BJ (cell line): ENCODE results near the gene PIP. TPM values are rescaled to one million over a fixed set of nuclear protein-coding genes. Genes with fewer than 3 reads are reported as not detected.

Experiments used
- CTCF ChIA-PET: fragments of 350-600 bp; formaldehyde crosslinking; extraction: SDS; loops from one replicate; lab custom pipeline; 2021; ENCODE audit warnings: antibody characterized with exemption, inconsistent platforms; lab: Yijun Ruan, JAX
- POLR2A ChIA-PET: fragments of 300-600 bp; sonication (Branson Sonifier 250); formaldehyde crosslinking; extraction: SDS; loops from one replicate; lab custom pipeline; 2021; ENCODE audit warnings: antibody characterized with exemption; lab: Charles Lee
- DNase-seq: peaks from one replicate; pipeline ENCODE4 v3.0.0-alpha.2; 2011; ENCODE audit warnings: low read depth
- H3K27me3 ChIP-seq: 2 replicates; pipeline ENCODE4 v1.6.0; 2011; ENCODE audit warnings: low read length; ENCODE audit not compliant: control insufficient read depth, insufficient read depth
- H3K36me3 ChIP-seq: 2 replicates; pipeline ENCODE4 v1.5.1; 2011; ENCODE audit warnings: low read length; ENCODE audit not compliant: control insufficient read depth, insufficient read depth
- H3K4me3 ChIP-seq: 2 replicates; pipeline ENCODE4 v1.5.1; 2011; ENCODE audit warnings: low read depth, mild to moderate bottlenecking, control low read depth, low read length
- polyA plus RNA-seq: library from polyadenylated mRNA; depleted of rRNA; stranded (reverse); fragments of >200 nt; gene quantifications from 2 replicates; pipeline ENCODE4 v1.2.3, GENCODE V29; 2011; rRNA removed
- TF ChIP-seq, protein P1 (sequence below): IDR thresholded peaks from 2 replicates; pipeline ENCODE4 v1.5.1; 2011; ENCODE audit warnings: low read depth, mild to moderate bottlenecking, control low read depth, inconsistent platforms, low read length, moderate library complexity; ENCODE audit not compliant: insufficient read depth

The PIP gene
- polyA plus RNA-seq, 1 experiment: not detected

DNA sequence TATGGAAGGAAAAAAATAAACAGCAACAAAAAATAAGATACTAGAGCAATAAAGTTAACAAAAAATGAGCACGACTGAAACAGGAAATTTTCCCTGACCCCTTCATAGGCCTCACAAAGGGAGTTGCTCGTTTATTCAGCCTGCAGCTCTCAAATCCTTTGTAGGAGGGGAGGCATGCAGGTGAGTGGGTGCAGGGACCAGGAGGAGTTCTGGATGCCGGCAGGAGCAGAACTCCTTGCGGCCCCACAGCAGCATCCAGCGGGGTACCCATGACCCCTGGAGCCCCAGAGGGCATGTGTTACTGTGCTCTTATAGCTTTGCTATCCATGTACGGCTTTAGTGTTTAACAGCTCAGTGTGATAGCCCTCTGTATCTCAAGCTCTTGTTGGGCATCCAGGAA, 57.1 kb downstream of the PIP start:
- no peak overlapping the region for H3K4me3 ChIP-seq
- H3K27me3 ChIP-seq: no peaks in the 10 kb centered on the region
- TF ChIP-seq, protein P1, sequence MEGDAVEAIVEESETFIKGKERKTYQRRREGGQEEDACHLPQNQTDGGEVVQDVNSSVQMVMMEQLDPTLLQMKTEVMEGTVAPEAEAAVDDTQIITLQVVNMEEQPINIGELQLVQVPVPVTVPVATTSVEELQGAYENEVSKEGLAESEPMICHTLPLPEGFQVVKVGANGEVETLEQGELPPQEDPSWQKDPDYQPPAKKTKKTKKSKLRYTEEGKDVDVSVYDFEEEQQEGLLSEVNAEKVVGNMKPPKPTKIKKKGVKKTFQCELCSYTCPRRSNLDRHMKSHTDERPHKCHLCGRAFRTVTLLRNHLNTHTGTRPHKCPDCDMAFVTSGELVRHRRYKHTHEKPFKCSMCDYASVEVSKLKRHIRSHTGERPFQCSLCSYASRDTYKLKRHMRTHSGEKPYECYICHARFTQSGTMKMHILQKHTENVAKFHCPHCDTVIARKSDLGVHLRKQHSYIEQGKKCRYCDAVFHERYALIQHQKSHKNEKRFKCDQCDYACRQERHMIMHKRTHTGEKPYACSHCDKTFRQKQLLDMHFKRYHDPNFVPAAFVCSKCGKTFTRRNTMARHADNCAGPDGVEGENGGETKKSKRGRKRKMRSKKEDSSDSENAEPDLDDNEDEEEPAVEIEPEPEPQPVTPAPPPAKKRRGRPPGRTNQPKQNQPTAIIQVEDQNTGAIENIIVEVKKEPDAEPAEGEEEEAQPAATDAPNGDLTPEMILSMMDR: no peak
- ChIA-PET CTCF (interaction anchor here (1.2 to 2.6 kb wide), 2 partner anchors 14 to 26 kb away, joined by 5 to 11 read pairs; no protein-coding TSS in a partner anchor), POLR2A (no interaction called here)
- DNase-seq: no peak
- no peaks in the 10 kb centered on the region for H3K36me3 ChIP-seq

Other genes starting within 250 kb of the PIP start
- gene TRPV6, start 246.3 kb upstream of the PIP start, polyA plus RNA-seq: not detected in 2 replicates
- 0.04 TPM in 1 of 2 replicates, not detected in the other for gene TRPV5, start 198.3 kb upstream of the PIP start, polyA plus RNA-seq
- gene LLCFC1, start 192.6 kb upstream of the PIP start, polyA plus RNA-seq: not detected in 2 replicates
- gene KEL, start 169.7 kb upstream of the PIP start, polyA plus RNA-seq: 0.17 and 0.31 TPM in 2 replicates
- gene OR9A2, start 104.9 kb upstream of the PIP start, polyA plus RNA-seq: not detected in 2 replicates
- not detected in 2 replicates for gene OR6V1, start 79.7 kb upstream of the PIP start, polyA plus RNA-seq
- gene TAS2R39, start 51.3 kb downstream of the PIP start, polyA plus RNA-seq: not detected in 2 replicates
- gene TAS2R40, start 90.0 kb downstream of the PIP start, polyA plus RNA-seq: not detected in 2 replicates
- 132 and 164 TPM in 2 replicates for gene GSTK1, start 131.4 kb downstream of the PIP start, polyA plus RNA-seq
- gene TMEM139, start 152.9 kb downstream of the PIP start, polyA plus RNA-seq: 0.11 and 0.15 TPM in 2 replicates
- 15.4 and 16.0 TPM in 2 replicates for gene CASP2, start 156.3 kb downstream of the PIP start, polyA plus RNA-seq
- not detected in 2 replicates for gene CLCN1, start 184.0 kb downstream of the PIP start, polyA plus RNA-seq
- gene FAM131B, start 230.6 kb downstream of the PIP start, polyA plus RNA-seq: 2.0 and 2.9 TPM in 2 replicates
- gene ZYX, start 249.3 kb downstream of the PIP start, polyA plus RNA-seq: 44.8 and 69.9 TPM in 2 replicates